Measurements from ENCODE around the gene C2CD4D. TPM values are rescaled to one million over a fixed set of nuclear protein-coding genes. Genes with fewer than 3 reads are reported as not detected.

C2CD4D gene
- total RNA-seq, 2 donors from 2014 or later = 0.44 to 0.82 TPM

GRCh38 chr1:151807766-151808165, 31.9 kb downstream of the C2CD4D start:
- no peak overlapping the region for H3K4me3 ChIP-seq (ENCODE audit: low read length)
- H3K27ac Mint-ChIP-seq = no peak overlapping the region
- no peak overlapping the region for H3K27ac ChIP-seq (ENCODE audit: low read depth, low read length)
- no peak overlapping the region for H3K4me3 Mint-ChIP-seq
- no peaks in the 10 kb centered on the region for H3K4me1 ChIP-seq (ENCODE audit: control insufficient read depth, insufficient read depth, low read length)
- DNase-seq = no peak
- no peak overlapping the region for H3K9ac ChIP-seq (ENCODE audit: extremely low read depth, low read length, poor library complexity, severe bottlenecking)
- peaks cover 10% of the 10 kb centered on the region for H3K27me3 Mint-ChIP-seq (ENCODE audit: insufficient read depth)
- H3K9me3 Mint-ChIP-seq = no peaks in the 10 kb centered on the region
- no peaks in the 10 kb centered on the region for H3K36me3 Mint-ChIP-seq (ENCODE audit: low read depth)
- WGBS, 2 experiments (ENCODE audit: insufficient coverage in 1 of 2, insufficient read length in 1 of 2) = 82% methylated on average over 1 of the region's 1 CpG; no CpG with 5 or more reads in 1 of the 2 experiments
- H3K4me1 Mint-ChIP-seq = peaks cover 17% of the 10 kb centered on the region
- no peaks in the 10 kb centered on the region for H3K9me3 ChIP-seq (ENCODE audit: control insufficient read depth, low read length)
- TF ChIP-seq CTCF (conservative IDR thresholded peaks at IDR 0.05) = no peak
- H3K36me3 ChIP-seq (ENCODE audit: control insufficient read depth, insufficient read depth, low read length) = no peaks in the 10 kb centered on the region
- H3K27me3 ChIP-seq (ENCODE audit: control insufficient read depth, insufficient read depth, low read length, poor library complexity, severe bottlenecking) = no peaks in the 10 kb centered on the region

- Histone ChIP-seq H3K36me3 (ENCODE audit: control insufficient read depth, insufficient read depth, low read length) (no peaks in the 10 kb centered on the region), H3K9ac (ENCODE audit: extremely low read depth, low read length, poor library complexity, severe bottlenecking) (no peak overlapping the region), H3K4me3 (ENCODE audit: low read length) (no peak overlapping the region), H3K27ac (ENCODE audit: low read depth, low read length) (no peak overlapping the region), H3K27me3 (ENCODE audit: control insufficient read depth, insufficient read depth, low read length, poor library complexity, severe bottlenecking) (no peaks in the 10 kb centered on the region), H3K9me3 (ENCODE audit: control insufficient read depth, low read length) (no peaks in the 10 kb centered on the region), H3K4me1 (ENCODE audit: control insufficient read depth, insufficient read depth, low read length) (no peaks in the 10 kb centered on the region)
- Mint-ChIP-seq H3K36me3 (ENCODE audit: low read depth) (no peaks in the 10 kb centered on the region), H3K27me3 (ENCODE audit: insufficient read depth) (peaks cover 10% of the 10 kb centered on the region), H3K4me1 (peaks cover 17% of the 10 kb centered on the region), H3K27ac (no peak overlapping the region), H3K9me3 (no peaks in the 10 kb centered on the region), H3K4me3 (no peak overlapping the region)
- WGBS, 2 experiments (ENCODE audit: insufficient coverage in 1 of 2, insufficient read length in 1 of 2) = 88 to 95% methylated on average over 3 to 5 of the region's 5 CpGs
- no peak for DNase-seq
- no peak for TF ChIP-seq CTCF (conservative IDR thresholded peaks at IDR 0.05)
These were observed 32.5 kb downstream of the C2CD4D start for GRCh38 chr1:151807131-151807530.

DNA sequence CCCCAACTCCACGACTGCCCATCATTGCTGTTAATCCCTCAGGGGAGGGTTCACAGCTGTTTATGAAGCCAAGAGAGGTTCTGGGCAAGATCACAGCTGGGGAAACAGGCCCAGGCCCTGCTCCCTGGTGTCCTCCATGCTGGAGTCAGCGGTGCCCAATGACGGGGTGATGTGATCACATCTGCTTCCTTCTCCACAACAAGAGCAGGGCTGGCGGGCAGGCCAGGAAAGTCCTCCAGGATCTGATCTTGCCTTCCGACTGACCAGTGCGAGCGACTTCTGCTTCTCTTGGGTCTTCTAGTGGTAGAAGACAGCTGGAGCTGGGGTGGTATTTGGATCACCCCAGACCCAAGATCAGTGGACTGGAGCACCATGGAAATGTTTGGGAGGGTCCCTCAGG, 33.5 kb downstream of the C2CD4D start:
- Mint-ChIP-seq H3K4me3 (no peak overlapping the region), H3K9me3 (no peaks in the 10 kb centered on the region), H3K4me1 (peaks cover 17% of the 10 kb centered on the region), H3K36me3 (ENCODE audit: low read depth) (no peaks in the 10 kb centered on the region), H3K27me3 (ENCODE audit: insufficient read depth) (peaks cover 10% of the 10 kb centered on the region), H3K27ac (no peak overlapping the region)
- H3K27me3 ChIP-seq (ENCODE audit: control insufficient read depth, insufficient read depth, low read length, poor library complexity, severe bottlenecking) = no peaks in the 10 kb centered on the region
- no peaks in the 10 kb centered on the region for H3K36me3 ChIP-seq (ENCODE audit: control insufficient read depth, insufficient read depth, low read length)
- H3K9ac ChIP-seq (ENCODE audit: extremely low read depth, low read length, poor library complexity, severe bottlenecking) = no peak overlapping the region
- no peak overlapping the region for H3K4me3 ChIP-seq (ENCODE audit: low read length)
- H3K9me3 ChIP-seq (ENCODE audit: control insufficient read depth, low read length) = no peaks in the 10 kb centered on the region
- WGBS, 2 experiments (ENCODE audit: insufficient coverage in 1 of 2, insufficient read length in 1 of 2) = 93 to 97% methylated on average over 6 to 7 of the region's 7 CpGs
- no peak for DNase-seq
- TF ChIP-seq CTCF (conservative IDR thresholded peaks at IDR 0.05) = no peak
- H3K27ac ChIP-seq (ENCODE audit: low read depth, low read length) = no peak overlapping the region
- H3K4me1 ChIP-seq (ENCODE audit: control insufficient read depth, insufficient read depth, low read length) = no peaks in the 10 kb centered on the region
